Inflammatory macrophage (primary cell): ENCODE measurements around the gene ANKRD6.
"Not testable (repeated sequence)": the region's sequence is repeated elsewhere in the genome, so short reads cannot be mapped to it uniquely, and the experiment has no call there.

Experiments used
- DNase-seq, 2 donors: peaks; one replicate each; pipeline ENCODE4 v3.0.0-alpha.2; 2020 to 2022
- total RNA-seq, 18 experiments: gene quantifications; one replicate each; lab custom pipeline; 2026; ENCODE audit warnings: mixed read lengths in 6 of 18, inconsistent platforms in 2 of 18; lab: John Stamatoyannopoulos, UW

Gene ANKRD6
- 5.5 to 26.9 (median 15.0) reads per million in 18 experiments for total RNA-seq

DNA sequence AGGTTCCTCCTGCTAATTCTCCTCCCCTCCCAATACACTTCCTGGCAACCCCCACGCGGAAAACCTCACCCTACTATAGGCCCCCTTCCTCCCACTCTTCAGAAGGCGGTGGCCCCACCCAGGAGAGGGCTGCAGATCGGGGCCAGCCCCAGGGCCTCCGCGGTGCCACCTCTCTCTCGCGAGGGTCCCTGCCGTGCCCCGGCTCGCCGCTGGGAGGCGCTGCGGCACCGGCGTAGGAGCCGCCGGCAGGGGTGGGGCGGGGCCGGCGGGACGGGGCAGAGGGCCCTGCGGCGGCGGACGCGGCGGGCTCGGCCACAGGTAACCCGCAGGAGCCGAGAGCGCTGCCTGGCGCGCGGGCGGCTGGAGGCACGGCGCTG lies at the start of gene ANKRD6:
ANKRD6 (plus strand) TSS at position 278 of the 377 bp plus-strand sequence. CDS start 133,825 bp downstream, outside the sequence.
- peak; percentile 78 to 79 for DNase-seq

DNA sequence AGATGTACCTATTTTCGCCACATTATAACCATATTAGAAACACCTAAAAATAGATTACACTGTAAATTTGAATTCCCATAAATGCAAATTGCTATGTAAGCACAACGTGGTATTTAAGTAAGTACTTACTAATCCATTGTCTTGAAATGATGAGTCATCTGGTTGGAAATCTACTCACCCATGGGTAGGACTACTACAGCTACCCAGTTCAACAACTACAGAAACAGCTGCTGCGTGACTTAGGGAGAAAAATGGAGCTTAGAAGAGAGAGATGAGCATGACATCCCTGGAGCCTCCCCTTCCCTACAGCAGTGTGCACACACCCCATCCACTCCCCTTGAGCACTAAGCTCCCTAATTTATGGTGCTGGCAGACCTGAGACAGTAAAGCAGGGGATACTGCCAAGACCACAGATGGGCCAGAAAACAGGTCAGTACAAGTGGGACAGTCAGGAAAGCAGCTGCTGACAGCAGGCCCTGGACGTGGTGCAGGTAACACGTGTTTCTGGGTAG lies 47.7 kb upstream of the ANKRD6 start:
- DNase-seq: no peak

DNA sequence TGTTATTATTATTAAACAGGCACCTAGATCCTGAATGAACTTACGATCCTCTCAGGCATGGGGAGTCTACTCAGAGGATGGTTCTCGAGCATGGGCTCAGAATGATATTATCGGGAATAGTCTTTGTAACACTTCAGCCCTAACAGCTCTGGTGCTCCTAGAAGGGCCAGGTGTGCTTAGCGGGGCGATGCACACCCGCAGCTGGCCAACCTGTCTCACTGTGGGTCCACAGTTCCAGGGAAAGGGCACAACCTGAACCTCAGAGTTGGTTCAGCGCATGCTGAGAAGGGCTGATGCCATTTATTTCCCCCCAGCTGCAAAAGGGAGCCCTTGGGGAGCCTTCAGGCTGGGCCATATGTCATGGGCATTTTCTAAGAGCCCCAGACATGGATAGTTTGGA lies 47.1 kb upstream of the ANKRD6 start:
- no peak for DNase-seq

DNA sequence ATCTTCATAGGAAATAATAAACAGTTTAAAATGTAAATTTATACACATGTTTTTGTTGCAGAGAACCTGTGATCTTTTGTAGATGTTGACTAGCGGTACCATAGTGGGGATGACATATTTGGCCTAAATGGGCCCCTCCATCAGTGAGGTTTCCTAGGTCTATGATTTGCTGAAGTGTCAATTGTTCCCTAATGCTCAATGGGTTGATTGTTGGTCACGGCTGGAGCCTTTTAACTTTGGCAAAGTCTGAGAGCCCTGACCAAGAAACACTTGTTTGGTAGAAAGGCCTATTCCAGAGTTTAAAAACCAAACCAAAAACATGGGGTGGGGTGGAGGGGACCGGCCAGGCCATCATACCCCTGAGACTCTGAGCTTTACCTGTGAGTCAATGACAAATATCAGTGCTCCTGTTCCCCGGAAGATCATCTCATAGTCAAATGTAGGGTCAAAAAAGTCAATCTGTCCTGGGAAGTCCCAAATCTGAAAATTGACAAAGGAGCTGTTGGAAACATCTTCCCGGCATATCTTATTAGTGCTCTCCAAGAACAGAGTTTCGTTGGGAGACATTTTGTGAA lies 45.9 kb upstream of the ANKRD6 start:
- DNase-seq: no peak

DNA sequence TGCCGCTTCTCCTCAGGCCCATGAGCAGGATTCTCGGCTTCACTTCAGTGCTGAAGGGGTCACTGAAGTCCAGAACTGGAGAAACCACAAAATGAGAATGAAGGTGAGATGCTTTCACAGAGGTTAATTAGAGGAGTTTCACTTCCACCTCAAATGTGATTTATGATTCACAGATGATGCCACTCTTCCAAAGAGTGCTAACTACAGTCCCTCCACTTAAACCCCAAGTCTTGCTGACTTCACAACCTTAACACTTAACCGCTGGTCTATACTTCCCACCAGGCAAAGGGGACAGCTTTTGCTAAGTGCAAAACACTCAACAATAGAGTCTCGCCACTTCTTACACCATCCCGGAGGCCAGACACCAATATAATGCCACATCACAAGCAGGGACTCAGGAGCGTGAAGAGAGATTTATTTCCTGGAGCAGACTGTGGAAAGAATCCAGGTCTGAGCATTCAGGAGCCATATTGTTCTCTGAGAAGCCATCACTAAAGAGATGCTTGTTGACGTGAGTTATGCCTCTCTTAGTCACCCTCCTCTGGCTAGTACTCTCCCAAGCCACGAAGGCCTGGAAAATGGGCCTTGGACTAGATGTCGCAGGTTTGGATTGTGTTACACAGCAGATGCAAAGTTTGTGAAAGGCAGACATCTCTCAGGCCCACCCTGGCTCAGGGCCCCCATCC lies 45.3 kb upstream of the ANKRD6 start:
- no peak for DNase-seq

DNA sequence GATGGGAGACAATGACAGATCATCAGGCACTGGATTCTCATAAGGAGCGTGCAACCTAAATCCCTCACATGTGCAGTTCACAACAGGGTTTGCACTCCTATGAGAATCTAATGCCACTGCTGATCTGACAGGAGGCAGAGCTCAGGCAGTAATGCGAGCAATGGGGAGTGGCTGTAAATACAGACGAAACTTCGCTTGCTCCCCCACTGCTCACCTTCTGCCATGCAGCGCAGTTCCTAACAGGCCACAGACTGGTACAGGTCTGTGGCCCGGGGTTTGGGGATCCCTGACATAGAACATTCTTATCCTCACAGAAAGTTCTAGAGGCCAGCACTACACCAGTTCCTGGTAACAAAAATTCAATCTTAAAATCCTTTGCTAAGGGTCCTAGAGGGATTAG lies 44.1 kb upstream of the ANKRD6 start:
- no peak for DNase-seq

DNA sequence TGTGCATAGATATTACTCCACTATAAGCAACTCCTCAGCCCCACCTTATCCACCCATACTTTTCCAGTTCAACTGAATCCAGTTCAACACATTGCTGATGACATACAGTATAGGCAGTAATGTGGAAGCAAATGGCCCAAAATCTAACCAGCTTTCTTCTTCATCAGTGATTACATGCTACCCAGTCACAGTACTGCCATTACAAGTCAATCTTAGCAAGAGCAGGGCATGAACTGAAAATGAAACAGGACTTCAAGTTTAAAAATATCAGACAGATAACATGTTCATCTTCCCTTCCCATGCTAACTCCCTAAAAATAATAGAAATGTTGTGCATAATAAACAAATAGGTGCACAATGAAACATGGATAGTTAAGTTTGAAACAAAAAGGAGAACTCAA lies 40.1 kb upstream of the ANKRD6 start:
- DNase-seq: no peak

DNA sequence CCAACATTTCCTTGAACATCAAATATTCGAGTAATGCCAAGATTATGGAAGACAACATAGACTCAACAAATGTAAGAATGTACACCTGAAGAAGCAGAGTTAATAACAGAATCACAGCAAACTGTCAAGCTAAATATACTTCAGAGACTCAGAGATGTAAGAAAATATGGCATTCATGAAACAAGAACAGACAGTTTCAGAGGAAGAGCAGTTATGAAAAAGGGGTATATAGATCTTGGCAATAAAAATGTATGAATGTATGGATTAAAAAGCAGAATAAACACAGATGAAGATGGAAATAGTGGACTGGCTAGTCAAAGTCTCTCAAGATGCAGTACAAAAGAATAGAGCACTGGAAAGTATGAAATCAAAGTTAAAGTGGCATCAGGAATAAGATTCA lies 39.3 kb upstream of the ANKRD6 start:
- DNase-seq: no peak

DNA sequence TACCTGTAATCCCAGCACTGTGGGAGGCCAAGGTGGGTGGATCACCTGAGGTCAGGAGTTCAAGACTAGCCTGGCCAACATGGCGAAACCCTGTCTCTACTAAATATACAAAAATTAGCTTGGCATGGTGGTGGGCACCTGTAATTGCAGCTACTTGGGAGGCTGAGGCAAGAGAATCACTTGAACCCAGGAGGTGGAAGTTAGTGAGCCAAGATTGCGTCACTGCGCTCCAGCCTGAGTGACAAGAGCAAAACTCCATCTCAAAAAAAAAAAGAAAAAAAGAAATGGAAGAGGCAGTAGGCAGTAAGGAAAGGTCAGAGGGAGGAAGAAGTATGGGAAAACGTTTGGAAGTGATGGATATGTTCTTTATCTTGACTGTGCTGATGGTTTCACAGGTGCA lies 35.1 kb upstream of the ANKRD6 start:
- not testable (repeated sequence) for DNase-seq

DNA sequence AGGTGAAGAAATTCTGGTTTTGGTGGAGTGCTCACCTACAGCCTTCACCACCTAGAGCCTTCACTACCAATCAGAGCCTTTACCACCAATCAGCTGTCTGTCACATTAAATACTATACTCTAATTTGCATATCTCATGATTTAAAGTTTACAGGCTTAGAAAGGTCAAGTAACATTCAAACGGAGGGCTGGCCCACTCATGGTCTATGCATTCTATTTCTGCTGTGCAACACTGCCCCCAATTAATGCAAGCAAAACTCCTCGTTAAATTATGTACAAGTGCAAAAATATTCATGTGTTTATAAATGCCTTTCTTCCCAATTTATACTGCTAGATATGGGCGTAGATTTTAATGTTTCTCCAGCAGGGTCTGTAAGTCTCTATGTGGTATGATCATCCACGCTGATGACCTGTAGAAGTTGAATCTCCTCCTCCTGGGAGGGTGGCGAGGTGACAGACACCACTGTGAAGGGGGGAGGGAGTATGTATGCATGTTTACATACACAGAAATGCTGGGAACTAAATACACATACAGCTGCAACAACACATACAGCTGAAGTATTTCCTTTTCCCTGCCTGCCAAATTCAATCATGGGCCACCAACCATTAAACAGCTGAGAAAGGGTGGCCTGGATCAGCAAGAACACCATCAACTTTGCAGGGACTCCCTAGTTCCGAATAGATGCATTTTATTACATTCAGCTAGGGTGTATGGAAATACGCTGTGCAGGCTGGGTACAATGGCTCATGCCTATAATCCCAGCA lies 34.0 kb upstream of the ANKRD6 start:
- DNase-seq: no peak

DNA sequence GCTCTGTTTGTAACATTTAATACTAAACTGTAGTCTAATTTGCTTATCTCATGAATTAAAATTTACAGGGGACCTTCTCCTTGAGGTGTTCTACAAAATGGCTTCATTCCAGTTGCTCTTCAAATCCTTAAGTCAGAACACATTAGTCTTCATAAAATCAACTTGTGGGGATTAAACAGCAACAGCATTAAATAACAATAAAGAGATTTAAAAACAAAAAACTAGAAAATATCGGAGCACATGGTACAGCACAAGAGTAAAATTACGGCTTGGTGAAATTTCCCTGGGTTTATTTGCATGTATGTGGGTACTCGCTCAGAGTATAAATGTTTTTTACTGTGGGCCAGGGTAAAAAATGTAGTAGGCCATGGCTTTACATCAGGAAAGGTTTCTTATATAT lies 32.9 kb upstream of the ANKRD6 start:
- DNase-seq: no peak

DNA sequence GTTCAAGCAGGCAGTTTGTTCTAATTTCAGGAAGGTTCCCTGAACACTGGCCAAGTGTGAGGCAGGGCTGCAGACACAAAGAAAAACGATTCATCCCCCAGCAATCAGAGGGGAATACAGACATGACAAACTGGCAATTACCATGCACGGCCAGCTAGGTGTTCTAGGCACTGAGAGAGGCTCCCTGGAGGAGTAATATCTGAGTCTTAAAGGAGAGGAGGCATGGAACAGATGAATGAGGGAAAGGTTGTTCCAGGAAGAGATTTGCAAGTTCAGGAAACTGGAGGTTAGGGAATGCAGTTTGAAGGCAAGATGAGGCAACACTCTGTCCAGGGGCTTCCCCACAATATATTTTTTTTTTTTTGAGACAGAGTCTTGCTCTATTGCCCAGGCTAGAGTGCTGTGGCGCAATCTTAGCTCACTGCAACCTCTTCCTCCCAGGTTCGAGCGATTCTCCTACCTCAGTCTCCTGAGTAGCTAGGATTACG lies 32.0 kb upstream of the ANKRD6 start:
- DNase-seq: no peak

DNA sequence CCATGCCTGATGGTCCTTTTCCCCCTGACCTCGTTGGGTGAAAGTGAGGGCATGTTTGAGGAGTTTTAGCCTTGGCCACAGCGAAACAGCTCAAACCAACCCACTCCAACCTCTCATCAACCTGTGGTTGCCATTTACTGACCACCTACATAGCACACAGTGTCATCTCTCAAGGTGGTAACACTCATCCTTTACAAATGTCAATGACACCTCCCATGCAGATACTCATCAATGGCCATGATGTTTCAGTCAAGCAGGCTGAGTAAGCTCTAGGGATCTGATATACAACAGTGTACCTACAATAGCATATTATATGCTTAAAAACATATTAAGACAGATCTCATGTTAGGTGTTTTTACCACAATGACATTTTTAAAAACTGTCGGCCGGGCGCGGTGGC lies 30.2 kb upstream of the ANKRD6 start:
- DNase-seq: no peak

DNA sequence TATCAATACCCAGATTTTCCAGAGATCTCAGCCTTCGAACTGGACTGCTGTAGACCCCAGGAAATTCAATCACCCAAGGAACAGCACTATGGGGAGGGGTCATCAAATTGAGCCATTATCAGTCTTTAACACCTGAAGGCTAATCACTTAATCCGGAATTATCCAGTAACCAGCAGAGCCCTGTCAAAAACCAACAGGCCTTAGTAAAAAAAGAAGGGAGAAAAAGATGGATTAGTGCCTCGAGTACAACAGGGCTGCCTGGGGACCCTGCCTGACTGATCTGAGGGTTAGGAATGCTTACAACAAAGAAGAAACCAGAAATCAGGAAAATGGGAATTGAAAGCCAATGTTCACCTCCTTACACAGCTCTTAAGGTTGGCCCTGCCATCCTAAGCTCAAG lies 28.4 kb upstream of the ANKRD6 start:
- DNase-seq: no peak

DNA sequence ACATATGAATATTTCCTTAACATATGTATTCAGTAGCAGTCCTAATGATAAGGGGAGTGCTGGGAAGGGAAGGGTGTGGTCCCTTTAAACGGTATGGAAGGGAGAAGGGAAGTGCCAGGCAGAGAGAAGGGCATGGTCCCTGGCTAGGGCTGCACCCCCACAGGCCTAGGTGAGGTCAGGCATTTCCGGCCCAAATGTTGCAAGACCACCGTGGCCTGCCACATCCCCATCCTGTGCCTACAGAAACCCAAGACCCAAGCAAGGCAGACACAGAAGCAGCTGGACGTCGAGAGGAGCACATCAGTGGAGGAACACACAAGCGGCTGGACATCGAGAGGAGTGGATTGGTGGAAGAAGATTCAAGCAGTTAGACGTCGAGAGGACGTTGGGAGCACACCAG lies 26.8 kb upstream of the ANKRD6 start:
- peak; percentile 36 to 47 for DNase-seq

DNA sequence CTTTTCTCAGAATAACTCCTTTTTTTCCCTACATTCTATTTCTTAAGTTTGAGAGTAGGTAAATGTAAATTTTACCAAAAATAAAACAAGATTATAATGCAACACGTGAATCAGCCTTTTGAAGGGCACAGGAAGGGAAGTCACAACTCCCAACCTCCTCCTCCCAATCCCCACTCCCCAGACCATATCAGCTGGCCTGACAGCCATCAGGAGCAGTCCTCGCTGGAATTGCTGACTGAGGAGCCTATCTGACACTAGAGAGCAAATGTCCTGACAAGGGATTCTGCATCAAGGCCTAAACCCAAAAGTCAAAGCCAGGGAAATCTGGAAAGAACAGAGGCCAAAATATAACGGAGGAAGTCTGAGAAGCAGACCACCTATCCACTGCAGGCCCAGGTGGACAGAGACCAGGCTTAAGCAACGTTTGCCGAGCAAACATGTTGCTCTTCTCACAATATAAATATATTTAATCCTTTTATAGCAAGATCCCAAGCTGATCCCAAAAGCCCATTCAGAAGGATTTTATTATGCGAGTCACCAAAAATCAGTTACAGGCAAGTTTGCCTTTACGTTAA lies 23.4 kb upstream of the ANKRD6 start:
- DNase-seq: no peak

DNA sequence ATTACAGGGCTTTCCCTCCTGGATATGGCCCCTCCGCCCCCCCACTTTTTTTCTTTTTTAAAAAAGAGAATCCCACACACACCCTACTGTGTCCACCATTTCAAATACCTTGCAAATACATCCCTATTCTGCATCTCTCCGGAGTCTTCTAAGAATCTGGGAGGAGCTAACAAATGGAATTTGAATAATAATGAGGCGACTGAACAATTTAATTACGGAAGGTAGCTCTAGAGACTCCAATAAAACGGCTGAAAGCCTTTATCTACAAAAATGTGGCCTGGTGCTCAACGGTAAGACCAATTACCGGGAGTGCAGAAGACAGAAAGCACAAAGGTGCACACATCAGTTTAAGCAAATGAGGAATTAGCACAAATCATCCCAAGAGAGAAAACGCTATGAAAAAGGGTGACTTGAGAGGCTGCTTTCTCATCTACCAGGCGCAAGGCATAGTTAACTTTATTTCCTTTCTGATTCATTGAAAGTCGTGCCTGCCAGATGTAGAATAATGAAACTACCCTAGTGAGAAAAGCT lies 22.7 kb upstream of the ANKRD6 start:
- DNase-seq: no peak

DNA sequence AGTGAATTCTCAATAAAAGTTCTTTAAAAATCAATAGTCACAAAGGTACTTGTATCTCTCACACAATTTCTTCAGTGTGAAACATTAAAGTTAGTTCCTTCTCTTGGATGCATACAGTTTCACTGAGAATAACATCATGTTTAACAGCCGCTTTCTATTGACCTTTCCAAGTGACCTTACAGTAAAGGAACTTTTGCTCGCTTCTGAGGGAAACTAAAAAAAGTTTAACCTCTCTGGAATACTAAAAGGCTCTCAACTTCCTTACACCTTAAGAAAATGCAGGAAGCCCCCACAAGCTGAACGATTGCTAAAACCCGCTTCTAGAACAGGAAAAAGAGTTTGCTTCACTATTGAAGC lies 22.2 kb upstream of the ANKRD6 start:
- no peak for DNase-seq

DNA sequence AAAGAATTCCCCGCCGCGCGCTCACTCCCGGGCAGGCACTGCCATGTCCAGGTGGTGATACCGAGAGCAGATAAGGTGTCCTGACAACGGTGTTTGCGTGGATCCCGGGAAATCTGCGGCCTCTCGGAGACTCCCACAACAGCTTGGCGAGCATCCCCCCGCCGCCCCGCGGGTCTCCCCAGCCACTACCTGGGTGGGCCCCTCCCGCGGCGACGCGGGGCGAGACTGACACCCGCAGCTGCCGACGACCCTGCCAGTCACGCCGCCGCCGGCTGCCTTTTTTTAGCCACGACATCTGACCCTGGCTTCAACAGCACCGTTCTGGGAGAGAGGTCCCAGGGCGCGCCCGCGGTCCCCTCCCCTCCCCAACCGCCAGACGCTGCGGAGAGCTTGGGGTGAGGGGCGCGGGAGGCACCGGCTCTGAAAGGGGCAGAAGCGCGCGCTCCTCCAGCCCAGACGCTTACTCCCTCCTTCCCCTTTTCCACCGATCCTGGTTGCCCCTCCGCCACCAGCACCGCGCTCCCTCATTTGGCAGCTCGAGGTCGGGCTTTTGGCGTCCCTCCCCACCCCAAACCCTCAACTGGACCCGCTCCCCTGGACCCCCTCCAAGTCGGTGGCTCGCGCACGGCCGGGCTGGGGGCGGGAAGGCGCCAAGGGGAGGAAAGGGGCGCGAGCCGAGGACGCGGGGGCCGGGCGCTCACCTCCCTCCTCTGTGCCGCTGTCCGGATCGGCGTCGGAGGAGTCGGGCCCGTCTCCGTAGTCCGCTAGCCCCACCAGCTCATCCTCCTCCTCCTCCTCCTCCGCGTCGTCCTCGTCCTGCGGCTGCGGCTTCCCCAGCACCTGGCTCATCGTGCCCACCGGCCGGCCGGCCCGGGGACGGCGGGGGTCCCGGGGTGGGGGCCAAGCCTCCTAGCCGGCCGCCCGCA lies 21.5 kb upstream of the ANKRD6 start:
- DNase-seq: peak in 1 of 2 donors; percentile 36

DNA sequence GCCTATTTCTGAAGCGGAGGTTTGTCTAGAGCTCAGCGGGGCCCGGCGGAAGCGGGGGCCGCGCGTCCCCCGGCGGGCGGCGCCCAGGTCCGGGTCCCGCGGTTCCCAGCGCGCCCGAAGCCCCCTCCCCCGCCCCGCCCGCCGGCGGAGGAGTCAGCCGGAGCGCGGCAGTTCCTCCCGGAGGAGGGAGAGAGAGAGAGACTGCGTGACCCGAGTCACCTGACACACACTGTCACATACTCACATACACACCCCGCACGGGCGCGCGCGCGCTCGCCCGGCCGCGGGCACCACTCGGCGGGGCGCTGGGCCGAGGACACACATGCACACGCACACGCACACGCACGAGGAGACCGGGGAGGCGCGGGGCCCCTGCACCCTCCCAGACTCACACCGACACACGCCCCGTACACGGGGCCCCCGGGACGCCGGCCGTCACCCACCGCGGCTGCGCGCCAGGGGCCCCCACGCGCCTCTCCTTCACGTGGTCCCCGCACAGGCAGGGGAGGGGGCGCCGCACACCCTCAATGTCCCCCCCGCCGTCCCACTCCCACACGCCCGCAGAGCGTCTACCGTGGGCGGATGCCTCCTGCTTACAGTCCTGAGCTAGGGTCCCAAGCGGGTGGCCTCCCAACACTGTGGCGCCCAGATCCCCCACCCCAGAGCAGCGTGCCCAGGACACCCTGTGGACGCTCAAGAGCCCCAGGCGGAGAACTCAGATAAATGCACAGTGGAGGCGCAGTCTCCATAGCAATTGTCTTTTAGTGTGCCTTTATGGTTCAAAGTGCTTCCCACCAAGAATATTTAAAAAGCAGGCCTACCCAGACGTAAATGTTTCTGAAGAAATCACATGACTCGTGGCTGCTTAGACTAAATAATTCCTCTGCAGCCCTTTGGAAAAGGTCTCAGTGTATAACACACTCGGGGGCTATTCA lies 20.6 kb upstream of the ANKRD6 start, which contains the start of gene RRAGD:
RRAGD (minus strand) TSS at position 203 of the 935 bp plus-strand sequence. CDS start 280 bp downstream, outside the sequence.
- peak; percentile 78 to 87 for DNase-seq
